Right lobe of liver (tissue), 6 donors: Measurements from ENCODE around the gene FKBP10. TPM values are rescaled to one million over a fixed set of nuclear protein-coding genes. Genes with fewer than 3 reads are reported as not detected.

Experiments used
- ATAC-seq, 4 donors: fragments of 200-7000 bp; cut with Tn5 transposase; one replicate each; pipeline ENCODE4 v1.9.1; 2020; ENCODE audit warnings: mild to moderate bottlenecking in 4 of 4, moderate library complexity in 4 of 4
- DNase-seq, 3 donors: peaks; one replicate each; pipeline ENCODE4 v3.0.0-alpha.2; 2020
- H3K27ac ChIP-seq, 3 donors: fragments of 200-600 bp; one replicate each; pipeline ENCODE4 v1.8.0; 2022
- H3K27me3 ChIP-seq, 2 donors: fragments of 200-600 bp; one replicate each; pipeline ENCODE4 v1.8.0; 2022
- H3K36me3 ChIP-seq, 4 donors: fragments of 200-600 bp; sonication (generic) in 1 of 4; one replicate each; pipeline versions ENCODE4 v1.5.1 to v1.8.0; 2017 to 2022; ENCODE audit warnings: control low read depth in 1 of 4
- H3K4me1 ChIP-seq, 4 donors: fragments of 200-600 bp; sonication (generic) in 1 of 4; one replicate each; pipeline versions ENCODE4 v1.5.1 to v1.8.0; 2017 to 2022; ENCODE audit warnings: control low read depth in 1 of 4
- H3K4me3 ChIP-seq, 3 donors: fragments of 200-600 bp; one replicate each; pipeline ENCODE4 v1.8.0; 2022
- H3K9me3 ChIP-seq, 4 donors: fragments of 200-600 bp; sonication (generic) in 1 of 4; one replicate each; pipeline versions ENCODE4 v1.5.1 to v1.8.0; 2017 to 2022; ENCODE audit warnings: control low read depth in 1 of 4
- CTCF ChIP-seq, 4 donors: fragments of 200-600 bp in 3 of 4; fragments of 450-650 bp in 1 of 4; IDR thresholded peaks; one replicate each; pipeline versions ENCODE4 v1.5.1 to v1.8.0; 2016 to 2022; ENCODE audit warnings: antibody characterized with exemption in 4 of 4, mild to moderate bottlenecking in 2 of 4
- POLR2A ChIP-seq: fragments of 450-650 bp; IDR thresholded peaks from one replicate; pipeline ENCODE4 v1.6.1; 2017; ENCODE audit warnings: antibody characterized with exemption, mild to moderate bottlenecking
- whole genome bisulfite sequencing: methylation state at CpG from one replicate; pipeline ENCODE4 v1.1.6; 2018; ENCODE audit warnings: low coverage, low lambda C conversion rate; ENCODE audit not compliant: insufficient coverage; ENCODE audit errors: missing lambda C conversion rate; 5-methylcytosine and 5-hydroxymethylcytosine counted together
- intact Hi-C, 2 donors: fragments of 100-400 bp; cut with DNase I; formaldehyde crosslinking; loops; one replicate each; pipeline versions ENCODE4 v1.11.2 to v1.14.1; 2022
- total RNA-seq, 6 experiments: library from RNA; depleted of rRNA in 2 of 6; stranded (reverse); fragments of >200 nt in 2 of 6; fragmentation: NEBNext Ultra II Directional in 3 of 6; extraction: Animal tissue kit (Norgen Biotek cat#: 25700) in 3 of 6; gene quantifications; one replicate each; pipeline versions ENCODE4 v1.1.0 to v1.2.4, GENCODE V29; 2016 to 2023
- donor health status: DM: no; HTN: yes; CAD: no.
- donor health status: DM: no; HTN: no; CAD: no.
- donor health status: DM: no; HTN: no; CAD: no.
- donor health status: DM: no; HTN: yes; CAD: no.
- donor health status: DM: no; HTN: yes; CAD: no.

FKBP10 gene
- total RNA-seq, 6 experiments from 2014 or later = 2.4 to 5.1 (median 4.0) TPM

- 73% methylated on average over 5 of the region's 23 CpGs for WGBS
These were observed 44.0 kb upstream of the FKBP10 start for GRCh38 chr17:41768682-41769288.

GRCh38 chr17:41769346-41769862 is 43.4 kb upstream of the FKBP10 start:
- ATAC-seq = peak in 1 of 4 donors; percentile 6
- H3K4me3 ChIP-seq = no peak overlapping the region
- intact Hi-C loops = no loop called here
- H3K27me3 ChIP-seq = no peaks in the 10 kb centered on the region
- peaks cover 0 to 30% (median 8%) of the 10 kb centered on the region in 4 donors for H3K4me1 ChIP-seq
- no peak overlapping the region for H3K27ac ChIP-seq
- no peaks in the 10 kb centered on the region for H3K9me3 ChIP-seq
- no peak for TF ChIP-seq POLR2A
- TF ChIP-seq CTCF (IDR thresholded peaks at IDR 0.05) = no peak
- no peak for DNase-seq
- peaks cover 0 to 70% (median 33%) of the 10 kb centered on the region in 4 donors for H3K36me3 ChIP-seq
- no CpG with 5 or more reads among the region's 16 CpGs for WGBS

More at GRCh38 chr17:41768682-41769288, 44.0 kb upstream of the FKBP10 start:
- H3K4me3 ChIP-seq = no peak overlapping the region
- ATAC-seq (no peak), DNase-seq (no peak)
- intact Hi-C loops = no loop called here
- no peak overlapping the region for H3K27ac ChIP-seq
- H3K4me1 ChIP-seq = peaks cover 0 to 23% (median 5%) of the 10 kb centered on the region in 4 donors
- no peaks in the 10 kb centered on the region for H3K9me3 ChIP-seq
- H3K27me3 ChIP-seq = no peaks in the 10 kb centered on the region
- TF ChIP-seq CTCF (IDR thresholded peaks at IDR 0.05) (no peak), POLR2A (no peak)
- peaks cover 0 to 76% (median 36%) of the 10 kb centered on the region in 4 donors for H3K36me3 ChIP-seq

GRCh38 chr17:41769985-41770384 is 42.8 kb upstream of the FKBP10 start:
- Histone ChIP-seq H3K9me3 (no peaks in the 10 kb centered on the region), H3K27ac (no peak overlapping the region), H3K36me3 (peaks cover 0 to 64% (median 30%) of the 10 kb centered on the region in 4 donors), H3K27me3 (no peaks in the 10 kb centered on the region), H3K4me1 (peaks cover 0 to 35% (median 10%) of the 10 kb centered on the region in 4 donors), H3K4me3 (no peak overlapping the region)
- WGBS = 88% methylated on average over 2 of the region's 3 CpGs
- DNase-seq (no peak), ATAC-seq (no peak)
- intact Hi-C loops = no loop called here
- TF ChIP-seq POLR2A (no peak), CTCF (IDR thresholded peaks at IDR 0.05) (no peak)

- WGBS = 40% methylated on average over 2 of the region's 17 CpGs
- TF ChIP-seq CTCF (IDR thresholded peaks at IDR 0.05) (no peak), POLR2A (no peak)
- no peak for ATAC-seq
- Histone ChIP-seq H3K27ac (peak overlapping the region; percentile 70 to 97 (median 96)), H3K4me1 (peaks cover 0 to 50% (median 20%) of the 10 kb centered on the region in 4 donors), H3K27me3 (no peaks in the 10 kb centered on the region), H3K4me3 (peak overlapping the region in 2 of 3 donors; percentile 49 to 55), H3K9me3 (no peaks in the 10 kb centered on the region), H3K36me3 (peaks cover 0 to 48% (median 22%) of the 10 kb centered on the region in 4 donors)
- no peak for DNase-seq
- intact Hi-C loops = no loop called here
These were observed 41.2 kb upstream of the FKBP10 start for GRCh38 chr17:41771389-41772206.
